HG03378 (cell line): ENCODE results near the gene HSPH1.

Experiments used
- ATAC-seq: cut with Tn5 transposase; IDR thresholded peaks from one replicate; pipeline ENCODE4 v1.9.1; 2021; ENCODE audit warnings: mild to moderate bottlenecking, moderate library complexity; ENCODE audit not compliant: unreplicated experiment

The HSPH1 gene

GRCh38 chr13:31161557-31162150 lies at the start of gene HSPH1:
TSS of gene HSPH1 (minus strand) at chr13:31161904. CDS start at chr13:31161582, 322 bp downstream.
- peak; percentile 80 for ATAC-seq

- no peak for ATAC-seq
Observed at GRCh38 chr13:31209841-31210210, 48.1 kb upstream of the HSPH1 start.

GRCh38 chr13:31209172-31209840 lies 47.6 kb upstream of the HSPH1 start:
- no peak for ATAC-seq

- no peak for ATAC-seq
Observed at GRCh38 chr13:31208559-31209122, 46.9 kb upstream of the HSPH1 start.

GRCh38 chr13:31207661-31208552 lies 46.2 kb upstream of the HSPH1 start:
- no peak for ATAC-seq

GRCh38 chr13:31204592-31204991 lies 42.9 kb upstream of the HSPH1 start:
- no peak for ATAC-seq

- no peak for ATAC-seq
Observed at GRCh38 chr13:31201341-31202031, 39.8 kb upstream of the HSPH1 start.

GRCh38 chr13:31200637-31200971 lies 38.9 kb upstream of the HSPH1 start:
- peak; percentile 21 for ATAC-seq

GRCh38 chr13:31199849-31200636 lies 38.3 kb upstream of the HSPH1 start, which contains the start of gene B3GLCT:
TSS of gene B3GLCT (plus strand) at chr13:31199975. CDS start at chr13:31200085, 110 bp downstream.
- ATAC-seq = peak; percentile 74

- ATAC-seq = peak; percentile 17
Observed at GRCh38 chr13:31199527-31199848, 37.8 kb upstream of the HSPH1 start.

GRCh38 chr13:31198519-31198918 lies 36.8 kb upstream of the HSPH1 start:
- ATAC-seq = no peak

- no peak for ATAC-seq
Observed at GRCh38 chr13:31196992-31197391, 35.3 kb upstream of the HSPH1 start.

- no peak for ATAC-seq
Observed at GRCh38 chr13:31195616-31196015, 33.9 kb upstream of the HSPH1 start.

- ATAC-seq = no peak
Observed at GRCh38 chr13:31192306-31192705, 30.6 kb upstream of the HSPH1 start.

GRCh38 chr13:31191748-31192147 lies 30.0 kb upstream of the HSPH1 start:
- ATAC-seq = no peak

GRCh38 chr13:31184981-31185645 lies 23.4 kb upstream of the HSPH1 start:
- no peak for ATAC-seq

- no peak for ATAC-seq
Observed at GRCh38 chr13:31184451-31184850, 22.7 kb upstream of the HSPH1 start.

GRCh38 chr13:31182987-31183386 lies 21.3 kb upstream of the HSPH1 start:
- no peak for ATAC-seq

- ATAC-seq = no peak
Observed at GRCh38 chr13:31179754-31180153, 18.1 kb upstream of the HSPH1 start.

GRCh38 chr13:31179241-31179640 lies 17.5 kb upstream of the HSPH1 start:
- ATAC-seq = no peak
